Right kidney (tissue), 1 donor: ENCODE measurements around the gene SDK2.
"Not testable (repeated sequence)": the region's sequence is repeated elsewhere in the genome, so short reads cannot be mapped to it uniquely, and the experiment has no call there.

Source experiments
- DNase-seq: peaks from one replicate; pipeline ENCODE4 v3.0.0-alpha.2; 2016

SDK2 gene

GRCh38 chr17:73338566-73339197 lies 305.6 kb downstream of the SDK2 start:
- DNase-seq, result no peak

- peak; percentile 65 for DNase-seq
Measured at GRCh38 chr17:73338050-73338521, 306.2 kb downstream of the SDK2 start.

GRCh38 chr17:73337330-73337710 lies 306.9 kb downstream of the SDK2 start:
- DNase-seq, result no peak

GRCh38 chr17:73336408-73337329 lies 307.6 kb downstream of the SDK2 start:
- no peak for DNase-seq

GRCh38 chr17:73335591-73336407 lies 308.4 kb downstream of the SDK2 start:
- no peak for DNase-seq

- no peak for DNase-seq
Measured at GRCh38 chr17:73334771-73335513, 309.3 kb downstream of the SDK2 start.

GRCh38 chr17:73333445-73333844 lies 310.8 kb downstream of the SDK2 start:
- DNase-seq, result not testable (repeated sequence)

GRCh38 chr17:73331060-73331459 lies 313.2 kb downstream of the SDK2 start:
- no peak for DNase-seq

GRCh38 chr17:73327676-73328075 lies 316.6 kb downstream of the SDK2 start:
- DNase-seq, result no peak

GRCh38 chr17:73325527-73325842 lies 318.8 kb downstream of the SDK2 start:
- DNase-seq, result no peak

GRCh38 chr17:73324711-73325526 lies 319.3 kb downstream of the SDK2 start:
- no peak for DNase-seq

- DNase-seq, result no peak
Measured at GRCh38 chr17:73324160-73324475, 320.1 kb downstream of the SDK2 start.

GRCh38 chr17:73323409-73324159 lies 320.7 kb downstream of the SDK2 start:
- DNase-seq, result no peak

GRCh38 chr17:73320601-73321264 lies 323.5 kb downstream of the SDK2 start:
- no peak for DNase-seq

- no peak for DNase-seq
Measured at GRCh38 chr17:73319766-73320165, 324.5 kb downstream of the SDK2 start.

- DNase-seq, result no peak
Measured at GRCh38 chr17:73318836-73319235, 325.4 kb downstream of the SDK2 start.

GRCh38 chr17:73318427-73318813 lies 325.8 kb downstream of the SDK2 start:
- no peak for DNase-seq

- no peak for DNase-seq
Measured at GRCh38 chr17:73317513-73318426, 326.5 kb downstream of the SDK2 start.

- no peak for DNase-seq
Measured at GRCh38 chr17:73316919-73317505, 327.2 kb downstream of the SDK2 start.
